Measurements from ENCODE around the gene PANX1. TPM values are rescaled to one million over a fixed set of nuclear protein-coding genes. Genes with fewer than 3 reads are reported as not detected.
"Not testable (repeated sequence)": the region's sequence is repeated elsewhere in the genome, so short reads cannot be mapped to it uniquely, and the experiment has no call there.

PANX1 gene
- polyA plus RNA-seq, 5 donors = 19.1 to 35.6 (median 29.5) TPM

- DNase-seq = no peak
Measured at GRCh38 chr11:94148189-94148588, 19.5 kb downstream of the PANX1 start.

- DNase-seq = no peak
Measured at GRCh38 chr11:94149431-94150017, 20.9 kb downstream of the PANX1 start.

GRCh38 chr11:94150056-94150455, 21.4 kb downstream of the PANX1 start:
- no peak for DNase-seq

GRCh38 chr11:94150704-94151685, 22.4 kb downstream of the PANX1 start:
- no peak for DNase-seq

- no peak for DNase-seq
Measured at GRCh38 chr11:94151903-94152677, 23.4 kb downstream of the PANX1 start.

GRCh38 chr11:94152678-94153065, 24.0 kb downstream of the PANX1 start:
- DNase-seq = no peak

GRCh38 chr11:94153320-94153719, 24.7 kb downstream of the PANX1 start:
- DNase-seq = no peak

GRCh38 chr11:94154095-94154856, 25.6 kb downstream of the PANX1 start:
- DNase-seq = no peak

GRCh38 chr11:94157339-94157738, 28.7 kb downstream of the PANX1 start:
- not testable (repeated sequence) for DNase-seq

- no peak for DNase-seq
Measured at GRCh38 chr11:94168882-94169281, 40.2 kb downstream of the PANX1 start.

GRCh38 chr11:94169516-94169915, 40.9 kb downstream of the PANX1 start:
- DNase-seq = no peak

- DNase-seq = peak in 1 of 2 donors; percentile 30
Measured at GRCh38 chr11:94169930-94170545, 41.4 kb downstream of the PANX1 start.

- DNase-seq = no peak
Measured at GRCh38 chr11:94170953-94171352, 42.3 kb downstream of the PANX1 start.

GRCh38 chr11:94171693-94172440, 43.2 kb downstream of the PANX1 start:
- DNase-seq = peak in 1 of 2 donors; percentile 22

- peak; percentile 37 for DNase-seq
Measured at GRCh38 chr11:94175535-94175934, 46.9 kb downstream of the PANX1 start.

- no peak for DNase-seq
Measured at GRCh38 chr11:94178331-94178730, 49.7 kb downstream of the PANX1 start.

GRCh38 chr11:94179696-94180095, 51.1 kb downstream of the PANX1 start:
- no peak for DNase-seq

- no peak for DNase-seq
Measured at GRCh38 chr11:94181526-94181925, 52.9 kb downstream of the PANX1 start.

GRCh38 chr11:94181943-94182342, 53.3 kb downstream of the PANX1 start:
- peak in 1 of 2 donors; percentile 20 for DNase-seq

- no peak for DNase-seq
Measured at GRCh38 chr11:94183251-94183885, 54.7 kb downstream of the PANX1 start.

All from right lung (tissue), 5 donors.